Mesenchymal stem cell (in vitro differentiated cells and primary cell): ENCODE results near the gene ALK.

Source experiments
- DNase-seq: peaks from one replicate; pipeline ENCODE4 v3.0.0-alpha.2; 2013
- H2AFZ ChIP-seq: one replicate; pipeline ENCODE4 v1.6.1; 2013; ENCODE audit warnings: low read depth, mild to moderate bottlenecking, control low read depth, inconsistent platforms, low read length, moderate library complexity
- H2AK5ac ChIP-seq: 2 replicates; pipeline ENCODE4 v1.6.1; 2013; ENCODE audit warnings: low read length, moderate library complexity, mild to moderate bottlenecking, inconsistent platforms; ENCODE audit not compliant: severe bottlenecking
- H2BK120ac ChIP-seq: one replicate; pipeline ENCODE4 v1.6.1; 2013; ENCODE audit warnings: low read depth, mild to moderate bottlenecking, inconsistent platforms, low read length, moderate library complexity
- H2BK12ac ChIP-seq, 2 experiments: one replicate each; pipeline ENCODE4 v1.6.1; 2013; ENCODE audit warnings: inconsistent platforms in 2 of 2, low read length in 2 of 2, mild to moderate bottlenecking in 2 of 2, moderate library complexity in 2 of 2, control low read depth in 1 of 2
- H2BK15ac ChIP-seq: one replicate; pipeline ENCODE4 v1.6.1; 2013; ENCODE audit warnings: mild to moderate bottlenecking, low read depth, inconsistent platforms; ENCODE audit not compliant: poor library complexity, severe bottlenecking
- H2BK5ac ChIP-seq: 2 replicates; pipeline ENCODE4 v1.6.1; 2013; ENCODE audit warnings: low read depth, mild to moderate bottlenecking, low read length, control low read depth, inconsistent platforms; ENCODE audit not compliant: poor library complexity, severe bottlenecking
- H3K14ac ChIP-seq, 2 experiments: one replicate each; pipeline ENCODE4 v1.6.1; 2013; ENCODE audit warnings: inconsistent platforms in 2 of 2, low read length in 2 of 2, control low read depth in 1 of 2, mild to moderate bottlenecking in 1 of 2, moderate library complexity in 1 of 2
- H3K18ac ChIP-seq, 2 experiments: one replicate each; pipeline ENCODE4 v1.6.1; 2013; ENCODE audit warnings: inconsistent platforms in 2 of 2, low read length in 2 of 2, control low read depth in 1 of 2, low read depth in 1 of 2, mild to moderate bottlenecking in 1 of 2
- H3K23ac ChIP-seq, 2 experiments: one replicate each; pipeline ENCODE4 v1.6.1; 2013; ENCODE audit warnings: inconsistent platforms in 2 of 2, low read length in 2 of 2, mild to moderate bottlenecking in 2 of 2, moderate library complexity in 2 of 2, control low read depth in 1 of 2
- H3K27ac ChIP-seq: 2 replicates; pipeline ENCODE4 v1.5.1; 2013; ENCODE audit warnings: mild to moderate bottlenecking, moderate library complexity, low read length, control low read depth, inconsistent platforms; ENCODE audit not compliant: poor library complexity, severe bottlenecking
- H3K27me3 ChIP-seq, 2 experiments: 2 replicates each; pipeline versions ENCODE4 v1.6.1 to v1.7.0; 2013; ENCODE audit warnings: low read length in 2 of 2, mild to moderate bottlenecking in 2 of 2, moderate library complexity in 2 of 2, control low read depth in 1 of 2, inconsistent platforms in 1 of 2; ENCODE audit not compliant: control insufficient read depth in 1 of 2, insufficient read depth in 1 of 2
- H3K36me3 ChIP-seq, 2 experiments: 2 replicates each; pipeline versions ENCODE4 v1.6.1 to v1.7.0; 2013; ENCODE audit warnings: low read length in 2 of 2, control low read depth in 1 of 2, inconsistent platforms in 1 of 2, low read depth in 1 of 2, mild to moderate bottlenecking in 1 of 2; ENCODE audit not compliant: insufficient read depth in 2 of 2, control insufficient read depth in 1 of 2
- H3K4ac ChIP-seq, 2 experiments: one replicate each; pipeline ENCODE4 v1.6.1; 2013; ENCODE audit warnings: inconsistent platforms in 2 of 2, low read length in 2 of 2, mild to moderate bottlenecking in 2 of 2, moderate library complexity in 2 of 2, control low read depth in 1 of 2, low read depth in 1 of 2
- H3K4me1 ChIP-seq: 2 replicates; pipeline ENCODE4 v1.6.1; 2013; ENCODE audit warnings: low read depth, low read length, control low read depth; ENCODE audit not compliant: control insufficient read depth, insufficient read depth
- H3K4me2 ChIP-seq: 2 replicates; pipeline ENCODE4 v1.6.1; 2013; ENCODE audit warnings: low read length, mild to moderate bottlenecking, inconsistent platforms; ENCODE audit not compliant: poor library complexity, severe bottlenecking
- H3K4me3 ChIP-seq, 2 experiments: 2 replicates each; pipeline versions ENCODE4 v1.5.1 to v1.7.0; 2013; ENCODE audit warnings: low read length in 2 of 2, mild to moderate bottlenecking in 2 of 2, control low read depth in 1 of 2, low read depth in 1 of 2; ENCODE audit not compliant: insufficient read depth in 1 of 2
- H3K79me1 ChIP-seq: replicated peaks from 2 replicates; pipeline ENCODE4 v1.6.1; 2013; ENCODE audit warnings: mild to moderate bottlenecking, control low read depth, low read length, inconsistent platforms; ENCODE audit not compliant: poor library complexity, severe bottlenecking
- H3K9ac ChIP-seq: 2 replicates; pipeline ENCODE4 v1.7.0; 2013; ENCODE audit warnings: mild to moderate bottlenecking, low read length, moderate library complexity
- H3K9me3 ChIP-seq: 2 replicates; pipeline ENCODE4 v1.7.0; 2013; ENCODE audit warnings: mild to moderate bottlenecking, low read length; ENCODE audit not compliant: control insufficient read depth
- H4K8ac ChIP-seq: one replicate; pipeline ENCODE4 v1.6.1; 2013; ENCODE audit warnings: inconsistent platforms, mild to moderate bottlenecking, low read length, moderate library complexity
- H4K91ac ChIP-seq: one replicate; pipeline ENCODE4 v1.6.1; 2013; ENCODE audit warnings: mild to moderate bottlenecking, low read length, inconsistent platforms
- WGBS: methylation state at CpG from one replicate; pipeline ENCODE4 v1.1.7; 2013; ENCODE audit warnings: mixed read lengths; 5-methylcytosine and 5-hydroxymethylcytosine counted together

ALK gene

GRCh38 chr2:29477186-29477585, 444.2 kb downstream of the ALK start:
- no peak overlapping the region for H2BK12ac ChIP-seq

GRCh38 chr2:29475499-29475898, 445.9 kb downstream of the ALK start:
- H3K27me3 ChIP-seq: no peaks in the 10 kb centered on the region
- no peak overlapping the region for H4K91ac ChIP-seq
- H3K4me2 ChIP-seq: no peak overlapping the region
- no peak overlapping the region for H3K4me3 ChIP-seq
- no peak overlapping the region for H2BK12ac ChIP-seq
- WGBS: 92% methylated on average over 9 of the region's 9 CpGs
- H3K27ac ChIP-seq: no peak overlapping the region
- H3K23ac ChIP-seq: no peak overlapping the region
- no peak overlapping the region for H2BK15ac ChIP-seq
- H2BK120ac ChIP-seq: no peak overlapping the region
- H3K14ac ChIP-seq: no peak overlapping the region
- H3K9ac ChIP-seq: no peak overlapping the region
- H2AK5ac ChIP-seq: no peak overlapping the region
- no peak overlapping the region for H2AFZ ChIP-seq
- peaks cover 17% of the 10 kb centered on the region for H3K9me3 ChIP-seq
- no peaks in the 10 kb centered on the region for H3K4me1 ChIP-seq
- no peak for DNase-seq
- no peak overlapping the region for H3K18ac ChIP-seq
- no peak overlapping the region for H3K4ac ChIP-seq
- no peaks in the 10 kb centered on the region for H3K36me3 ChIP-seq
- no peak overlapping the region for H4K8ac ChIP-seq
- no peaks in the 10 kb centered on the region for H3K79me1 ChIP-seq
- no peak overlapping the region for H2BK5ac ChIP-seq

More at GRCh38 chr2:29477186-29477585, 444.2 kb downstream of the ALK start:
- Histone ChIP-seq H3K27me3 (no peaks in the 10 kb centered on the region), H2BK15ac (no peak overlapping the region), H3K27ac (no peak overlapping the region), H3K36me3 (no peaks in the 10 kb centered on the region), H3K9me3 (peaks cover 6% of the 10 kb centered on the region), H2AFZ (no peak overlapping the region), H2BK120ac (no peak overlapping the region), H3K18ac (no peak overlapping the region), H3K4ac (no peak overlapping the region), H3K4me1 (no peaks in the 10 kb centered on the region), H3K4me2 (no peak overlapping the region), H2AK5ac (no peak overlapping the region), H3K4me3 (no peak overlapping the region), H3K9ac (no peak overlapping the region), H2BK5ac (no peak overlapping the region), H3K79me1 (no peaks in the 10 kb centered on the region), H4K91ac (no peak overlapping the region), H3K23ac (no peak overlapping the region), H4K8ac (no peak overlapping the region), H3K14ac (no peak overlapping the region)
- no peak for DNase-seq

GRCh38 chr2:29469961-29470360, 451.4 kb downstream of the ALK start:
- H3K4me1 ChIP-seq: no peaks in the 10 kb centered on the region
- H4K8ac ChIP-seq: no peak overlapping the region
- no peak overlapping the region for H4K91ac ChIP-seq
- no peak overlapping the region for H2BK120ac ChIP-seq
- no peak overlapping the region for H2AFZ ChIP-seq
- H2AK5ac ChIP-seq: no peak overlapping the region
- H3K23ac ChIP-seq: no peak overlapping the region
- H3K18ac ChIP-seq: no peak overlapping the region
- no CpG with 5 or more reads among the region's 3 CpGs for WGBS
- H3K79me1 ChIP-seq: no peaks in the 10 kb centered on the region
- no peak overlapping the region for H2BK15ac ChIP-seq
- H2BK12ac ChIP-seq: no peak overlapping the region
- H3K9me3 ChIP-seq: peaks cover 24% of the 10 kb centered on the region
- no peaks in the 10 kb centered on the region for H3K27me3 ChIP-seq
- no peak overlapping the region for H3K4me3 ChIP-seq
- no peak overlapping the region for H3K27ac ChIP-seq
- no peak overlapping the region for H3K14ac ChIP-seq
- no peak overlapping the region for H3K9ac ChIP-seq
- no peak overlapping the region for H3K4ac ChIP-seq
- DNase-seq: no peak
- no peaks in the 10 kb centered on the region for H3K36me3 ChIP-seq
- H3K4me2 ChIP-seq: no peak overlapping the region
- no peak overlapping the region for H2BK5ac ChIP-seq

DNA sequence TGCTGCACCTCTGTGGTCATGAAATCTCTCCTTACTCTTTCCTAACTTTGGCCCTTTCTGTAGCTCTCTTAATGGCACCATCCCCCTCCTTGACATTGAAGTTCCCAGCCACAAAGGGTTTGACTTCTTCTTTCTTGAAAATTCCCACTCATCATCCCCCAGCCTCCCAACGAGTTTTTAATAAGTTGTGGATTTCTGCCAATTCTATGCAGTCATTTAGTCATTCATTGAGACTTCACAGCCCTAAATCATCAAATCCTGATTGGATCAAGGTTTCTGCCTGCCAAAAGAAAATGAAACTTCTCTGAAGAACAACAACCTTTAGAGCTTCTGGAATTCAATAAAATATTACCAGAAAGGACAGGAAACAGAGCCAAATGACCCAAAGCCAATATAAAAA, 451.9 kb downstream of the ALK start:
- Histone ChIP-seq H3K4me2 (no peak overlapping the region), H3K79me1 (no peaks in the 10 kb centered on the region), H2AK5ac (no peak overlapping the region), H3K4me1 (no peaks in the 10 kb centered on the region), H4K8ac (no peak overlapping the region), H3K27me3 (no peaks in the 10 kb centered on the region), H3K4ac (no peak overlapping the region), H3K9ac (no peak overlapping the region), H2AFZ (no peak overlapping the region), H3K9me3 (peaks cover 24% of the 10 kb centered on the region), H3K23ac (no peak overlapping the region), H2BK15ac (no peak overlapping the region), H2BK120ac (no peak overlapping the region), H3K14ac (no peak overlapping the region), H3K18ac (no peak overlapping the region), H2BK12ac (no peak overlapping the region), H4K91ac (no peak overlapping the region), H3K27ac (no peak overlapping the region), H3K36me3 (no peaks in the 10 kb centered on the region), H2BK5ac (no peak overlapping the region), H3K4me3 (no peak overlapping the region)
- DNase-seq: no peak
- 38% methylated on average over 1 of the region's 1 CpG for WGBS
